ENCODE measurements around the gene NSF.
"Not testable (repeated sequence)": the region's sequence is repeated elsewhere in the genome, so short reads cannot be mapped to it uniquely, and the experiment has no call there.

NSF gene

GRCh38 chr17:46765453-46765852 is 175.0 kb downstream of the NSF start:
- no peak for DNase-seq (ENCODE audit: low read depth)
- no peak for TF ChIP-seq CTCF (conservative IDR thresholded peaks at IDR 0.05; ENCODE audit: control insufficient read depth, insufficient read depth, low read depth, low read length)
- H3K4me3 ChIP-seq (ENCODE audit: control insufficient read depth, low read depth, low read length): no peak overlapping the region

- no peak overlapping the region for H3K4me3 ChIP-seq (ENCODE audit: control insufficient read depth, low read depth, low read length)
- no peak for DNase-seq (ENCODE audit: low read depth)
- no peak for TF ChIP-seq CTCF (conservative IDR thresholded peaks at IDR 0.05; ENCODE audit: control insufficient read depth, insufficient read depth, low read depth, low read length)
These were observed 176.3 kb downstream of the NSF start for GRCh38 chr17:46766493-46767491.

GRCh38 chr17:46768540-46768870 is 178.0 kb downstream of the NSF start:
- TF ChIP-seq CTCF (conservative IDR thresholded peaks at IDR 0.05; ENCODE audit: control insufficient read depth, insufficient read depth, low read depth, low read length): no peak
- DNase-seq (ENCODE audit: low read depth): no peak
- no peak overlapping the region for H3K4me3 ChIP-seq (ENCODE audit: control insufficient read depth, low read depth, low read length)

GRCh38 chr17:46768896-46769295 is 178.4 kb downstream of the NSF start:
- not testable (repeated sequence) for H3K4me3 ChIP-seq (ENCODE audit: control insufficient read depth, low read depth, low read length); DNase-seq (ENCODE audit: low read depth)

GRCh38 chr17:46769531-46770438 is 179.3 kb downstream of the NSF start:
- peak overlapping the region; percentile 9 for H3K4me3 ChIP-seq (ENCODE audit: control insufficient read depth, low read depth, low read length)
- no peak for TF ChIP-seq CTCF (conservative IDR thresholded peaks at IDR 0.05; ENCODE audit: control insufficient read depth, insufficient read depth, low read depth, low read length)
- DNase-seq (ENCODE audit: low read depth): peak; percentile 25

GRCh38 chr17:46770439-46770817 is 180.0 kb downstream of the NSF start:
- no peak for DNase-seq (ENCODE audit: low read depth)
- TF ChIP-seq CTCF (conservative IDR thresholded peaks at IDR 0.05; ENCODE audit: control insufficient read depth, insufficient read depth, low read depth, low read length): no peak
- H3K4me3 ChIP-seq (ENCODE audit: control insufficient read depth, low read depth, low read length): no peak overlapping the region
